HepG2 (cell line): ENCODE results near the gene PALM3. TPM values are rescaled to one million over a fixed set of nuclear protein-coding genes. Genes with fewer than 3 reads are reported as not detected.

Source experiments
- CENPT ChIP-seq: sonication (generic); formaldehyde crosslinking; IDR thresholded peaks from 2 replicates; pipeline ENCODE4 v1.8.0; 2022; ENCODE audit warnings: low read depth, mild to moderate bottlenecking, moderate library complexity, missing genetic modification reagents
- ELF4 ChIP-seq: sonication (generic); formaldehyde crosslinking; IDR thresholded peaks from 2 replicates; pipeline ENCODE4 v1.5.0; 2020; ENCODE audit warnings: missing genetic modification reagents, mild to moderate bottlenecking, moderate library complexity, borderline replicate concordance
- FOXA1 ChIP-seq, 2 experiments: fragments of 450-650 bp in 1 of 2; sonication (generic) in 1 of 2; formaldehyde crosslinking in 1 of 2; IDR thresholded peaks; 2 replicates each; pipeline versions ENCODE4 v1.4.0 to v1.6.1; 2016 to 2020; ENCODE audit warnings: missing genetic modification reagents in 1 of 2
- GLI4 ChIP-seq: sonication (generic); formaldehyde crosslinking; IDR thresholded peaks from 2 replicates; pipeline ENCODE4 v1.5.1; 2020; ENCODE audit warnings: missing genetic modification reagents, mild to moderate bottlenecking, moderate library complexity, borderline replicate concordance
- HIVEP1 ChIP-seq: sonication (generic); formaldehyde crosslinking; IDR thresholded peaks from 2 replicates; pipeline ENCODE4 v1.4.0; 2020; ENCODE audit warnings: mild to moderate bottlenecking, missing genetic modification reagents
- HNF4A ChIP-seq: sonication (generic); formaldehyde crosslinking; IDR thresholded peaks from 2 replicates; pipeline ENCODE4 v1.4.0; 2020; ENCODE audit warnings: missing genetic modification reagents
- LCORL ChIP-seq, 2 experiments: fragments of 450-650 bp in 1 of 2; sonication (generic) in 1 of 2; formaldehyde crosslinking in 1 of 2; IDR thresholded peaks; 2 replicates each; pipeline versions ENCODE4 v1.5.0 to v1.6.1; 2017 to 2020; ENCODE audit warnings: antibody characterized with exemption in 1 of 2, missing genetic modification reagents in 1 of 2
- MAF1 ChIP-seq: sonication (generic); formaldehyde crosslinking; IDR thresholded peaks from 2 replicates; pipeline ENCODE4 v1.5.0; 2020; ENCODE audit warnings: missing genetic modification reagents, borderline replicate concordance
- MXD4 ChIP-seq: IDR thresholded peaks from 2 replicates; pipeline ENCODE4 v1.6.1; 2016; ENCODE audit warnings: mild to moderate bottlenecking, missing biosample characterization, missing genetic modification reagents
- MYC ChIP-seq: sonication (generic); formaldehyde crosslinking; IDR thresholded peaks from 2 replicates; pipeline ENCODE4 v1.9.0; 2021; ENCODE audit warnings: missing genetic modification reagents, borderline replicate concordance
- NCOA5 ChIP-seq: sonication (generic); formaldehyde crosslinking; IDR thresholded peaks from 2 replicates; pipeline ENCODE4 v1.4.0; 2020; ENCODE audit warnings: missing genetic modification reagents
- NRL ChIP-seq: sonication (generic); formaldehyde crosslinking; IDR thresholded peaks from 2 replicates; pipeline ENCODE4 v1.5.0; 2020; ENCODE audit warnings: missing genetic modification reagents, mild to moderate bottlenecking, moderate library complexity, borderline replicate concordance
- PPARG ChIP-seq: conservative IDR thresholded peaks from 2 replicates; pipeline ENCODE4 v1.6.1; 2016; ENCODE audit warnings: missing biosample characterization, missing genetic modification reagents
- PRDM4 ChIP-seq: sonication (generic); formaldehyde crosslinking; IDR thresholded peaks from 2 replicates; pipeline ENCODE4 v1.9.0; 2021; ENCODE audit warnings: missing genetic modification reagents, borderline replicate concordance
- SALL1 ChIP-seq: sonication (generic); formaldehyde crosslinking; IDR thresholded peaks from 2 replicates; pipeline ENCODE4 v1.8.0; 2022; ENCODE audit warnings: mild to moderate bottlenecking, missing genetic modification reagents
- SMAD1 ChIP-seq: sonication (generic); formaldehyde crosslinking; IDR thresholded peaks from 2 replicates; pipeline ENCODE4 v1.4.0; 2020; ENCODE audit warnings: missing genetic modification reagents, low read depth, mild to moderate bottlenecking, borderline replicate concordance
- TARDBP ChIP-seq: sonication (generic); formaldehyde crosslinking; IDR thresholded peaks from 2 replicates; pipeline ENCODE4 v1.8.0; 2022; ENCODE audit warnings: mild to moderate bottlenecking, missing genetic modification reagents
- ZC3H13 ChIP-seq: sonication (generic); formaldehyde crosslinking; IDR thresholded peaks from 2 replicates; pipeline ENCODE4 v1.8.1; 2023; ENCODE audit warnings: mild to moderate bottlenecking, missing genetic modification reagents, moderate library complexity
- ZFP36L1 ChIP-seq: sonication (generic); formaldehyde crosslinking; IDR thresholded peaks from 2 replicates; pipeline ENCODE4 v1.8.0; 2022; ENCODE audit warnings: mild to moderate bottlenecking, missing genetic modification reagents, moderate library complexity
- ZFP90 ChIP-seq: sonication (generic); formaldehyde crosslinking; IDR thresholded peaks from 2 replicates; pipeline ENCODE4 v1.8.0; 2022; ENCODE audit warnings: missing genetic modification reagents, mild to moderate bottlenecking, inconsistent platforms, borderline replicate concordance
- ZNF224 ChIP-seq: sonication (generic); formaldehyde crosslinking; IDR thresholded peaks from 2 replicates; pipeline ENCODE4 v1.5.0; 2020; ENCODE audit warnings: mild to moderate bottlenecking, missing genetic modification reagents
- ZNF383 ChIP-seq: sonication (generic); formaldehyde crosslinking; IDR thresholded peaks from 2 replicates; pipeline ENCODE4 v1.4.0; 2020; ENCODE audit warnings: missing genetic modification reagents, mild to moderate bottlenecking, borderline replicate concordance
- ZNF598 ChIP-seq: sonication (generic); formaldehyde crosslinking; IDR thresholded peaks from 2 replicates; pipeline ENCODE4 v1.5.1; 2020; ENCODE audit warnings: mild to moderate bottlenecking, missing genetic modification reagents, borderline replicate concordance
- ZNF619 ChIP-seq: sonication (generic); formaldehyde crosslinking; IDR thresholded peaks from 2 replicates; pipeline ENCODE4 v1.4.0; 2020; ENCODE audit warnings: mild to moderate bottlenecking, missing genetic modification reagents
- polyA plus RNA-seq, 8 experiments: library from polyadenylated mRNA; depleted of rRNA in 3 of 8; stranded (reverse) in 7 of 8; unstranded in 1 of 8; fragments of >200 nt; fragmentation: Illumina TruSeq in 4 of 8; extraction: Trizol in 4 of 8; gene quantifications; 2 replicates each; pipeline versions ENCODE4 v1.2.1 to v1.2.3, GENCODE V29; 2011 to 2016; ENCODE audit warnings: low read depth in 4 of 8, missing spikeins in 1 of 8, mixed read lengths in 1 of 8; ENCODE audit not compliant: insufficient read depth in 1 of 8
- total RNA-seq, 5 experiments: library from RNA; depleted of rRNA; stranded (reverse); fragments of >200 nt; fragmentation: Illumina TruSeq; extraction: Trizol; gene quantifications; 2 replicates each; pipeline ENCODE4 v1.2.3, GENCODE V29; 2016; ENCODE audit warnings: low read depth in 1 of 5
- TF ChIP-seq, protein P1 (sequence below): IDR thresholded peaks from 2 replicates; pipeline ENCODE4 v1.6.1; 2016; ENCODE audit warnings: low read depth
- TF ChIP-seq, protein P2 (sequence below): sonication (generic); formaldehyde crosslinking; IDR thresholded peaks from 2 replicates; pipeline ENCODE4 v1.5.0; 2020; ENCODE audit warnings: missing genetic modification reagents

The PALM3 gene
- total and polyA plus RNA-seq, 2 of the 13 experiments (the other 11 are each of a cell fraction or from before 2014, with no cell fraction given), result 0.79 to 2.4 TPM

GRCh38 chr19:14061081-14061749, 661 bp downstream of the PALM3 start (continued):
- TF ChIP-seq, protein P1, sequence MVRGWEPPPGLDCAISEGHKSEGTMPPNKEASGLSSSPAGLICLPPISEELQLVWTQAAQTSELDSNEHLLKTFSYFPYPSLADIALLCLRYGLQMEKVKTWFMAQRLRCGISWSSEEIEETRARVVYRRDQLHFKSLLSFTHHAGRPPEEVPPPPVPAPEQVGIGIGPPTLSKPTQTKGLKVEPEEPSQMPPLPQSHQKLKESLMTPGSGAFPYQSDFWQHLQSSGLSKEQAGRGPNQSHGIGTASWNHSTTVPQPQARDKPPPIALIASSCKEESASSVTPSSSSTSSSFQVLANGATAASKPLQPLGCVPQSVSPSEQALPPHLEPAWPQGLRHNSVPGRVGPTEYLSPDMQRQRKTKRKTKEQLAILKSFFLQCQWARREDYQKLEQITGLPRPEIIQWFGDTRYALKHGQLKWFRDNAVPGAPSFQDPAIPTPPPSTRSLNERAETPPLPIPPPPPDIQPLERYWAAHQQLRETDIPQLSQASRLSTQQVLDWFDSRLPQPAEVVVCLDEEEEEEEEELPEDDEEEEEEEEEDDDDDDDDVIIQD (CRISPR knock-in tag), result peak; percentile 61; the same call in 1 of the 2 replicates
- TF ChIP-seq FOXA1 (IDR thresholded peaks at IDR 0.05) (no peak), FOXA1 (CRISPR knock-in tag; IDR thresholded peaks at IDR 0.05) (no peak), SALL1 (peak; percentile 58), MXD4 (CRISPR knock-in tag) (0 out of 2 replicates have a peak, but pooled peaks have one; percentile 20), TARDBP (0 out of 2 replicates have a peak, but pooled peaks have one; percentile 27), ZFP36L1 (CRISPR knock-in tag) (no peak), HIVEP1 (CRISPR knock-in tag) (no peak), SMAD1 (CRISPR knock-in tag) (no peak), PRDM4 (no peak), LCORL (IDR thresholded peaks at IDR 0.05) (no peak), LCORL (CRISPR knock-in tag; IDR thresholded peaks at IDR 0.05) (peak; percentile 80), ZNF224 (CRISPR knock-in tag) (no peak), PPARG (CRISPR knock-in tag) (0 out of 2 replicates have a peak, but pooled peaks have one; percentile 35), CENPT (no peak), MAF1 (CRISPR knock-in tag) (no peak), HNF4A (peak; percentile 94), NRL (CRISPR knock-in tag) (no peak), MYC (CRISPR knock-in tag) (peak; percentile 27; the same call in 1 of the 2 replicates), ELF4 (no peak), ZFP90 (CRISPR knock-in tag) (no peak), ZNF383 (CRISPR knock-in tag) (no peak), NCOA5 (no peak), ZNF619 (CRISPR knock-in tag) (no peak), ZNF598 (CRISPR knock-in tag) (no peak), GLI4 (CRISPR knock-in tag) (no peak), ZC3H13 (CRISPR knock-in tag) (no peak)
- TF ChIP-seq, protein P2, sequence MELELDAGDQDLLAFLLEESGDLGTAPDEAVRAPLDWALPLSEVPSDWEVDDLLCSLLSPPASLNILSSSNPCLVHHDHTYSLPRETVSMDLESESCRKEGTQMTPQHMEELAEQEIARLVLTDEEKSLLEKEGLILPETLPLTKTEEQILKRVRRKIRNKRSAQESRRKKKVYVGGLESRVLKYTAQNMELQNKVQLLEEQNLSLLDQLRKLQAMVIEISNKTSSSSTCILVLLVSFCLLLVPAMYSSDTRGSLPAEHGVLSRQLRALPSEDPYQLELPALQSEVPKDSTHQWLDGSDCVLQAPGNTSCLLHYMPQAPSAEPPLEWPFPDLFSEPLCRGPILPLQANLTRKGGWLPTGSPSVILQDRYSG (CRISPR knock-in tag), result no peak
